Kidney (tissue), 14 donors: ENCODE results near the gene E2F1. TPM values are rescaled to one million over a fixed set of nuclear protein-coding genes. Genes with fewer than 3 reads are reported as not detected.
A peak's percentile ranks its signal among the peaks of the same experiment; 100 is the strongest.

ENCODE experiments used
- DNase-seq, 5 donors: peaks; one replicate each; pipeline ENCODE4 v3.0.0-alpha.2; 2013 to 2020
- FAIRE-seq: peaks from 2 replicates; lab custom pipeline; 2012; peaks lifted over from hg19 to GRCh38; lab: Jason Lieb, UNC
- H3K27ac ChIP-seq, 2 donors: one replicate each; pipeline ENCODE4 v1.7.0; 2013; ENCODE audit warnings: low read depth in 2 of 2, low read length in 2 of 2, inconsistent platforms in 1 of 2
- H3K27me3 ChIP-seq: one replicate; pipeline ENCODE4 v1.7.1; 2013; ENCODE audit warnings: low read length, inconsistent platforms; ENCODE audit not compliant: control insufficient read depth, insufficient read depth
- H3K36me3 ChIP-seq, 3 donors: one replicate each; pipeline versions ENCODE4 v1.7.0 to v1.7.1; 2013; ENCODE audit warnings: low read length in 3 of 3, control low read depth in 1 of 3, inconsistent platforms in 1 of 3; ENCODE audit not compliant: insufficient read depth in 3 of 3, control insufficient read depth in 2 of 3
- H3K4me1 ChIP-seq, 3 donors: one replicate each; pipeline versions ENCODE4 v1.7.0 to v1.7.1; 2013; ENCODE audit warnings: low read length in 3 of 3, inconsistent platforms in 1 of 3, low read depth in 1 of 3; ENCODE audit not compliant: control insufficient read depth in 2 of 3, insufficient read depth in 2 of 3
- H3K4me3 ChIP-seq, 3 donors: one replicate each; pipeline versions ENCODE4 v1.7.0 to v1.8.1; 2013; ENCODE audit warnings: low read length in 3 of 3, control low read depth in 1 of 3, inconsistent platforms in 1 of 3
- H3K9ac ChIP-seq, 3 donors: one replicate each; pipeline versions ENCODE4 v1.7.0 to v1.7.1; 2013; ENCODE audit warnings: low read length in 3 of 3, control low read depth in 1 of 3, inconsistent platforms in 1 of 3
- H3K9me3 ChIP-seq, 3 donors: one replicate each; pipeline versions ENCODE4 v1.7.0 to v1.7.1; 2013; ENCODE audit warnings: low read length in 3 of 3, control low read depth in 1 of 3, inconsistent platforms in 1 of 3; ENCODE audit not compliant: control insufficient read depth in 2 of 3, insufficient read depth in 1 of 3
- intact Hi-C: fragments of 100-400 bp; cut with DNase I; formaldehyde crosslinking; loops from one replicate; pipeline ENCODE4 v1.11.1; 2022
- polyA plus RNA-seq: library from polyadenylated mRNA; stranded (reverse); fragments of 350-450 nt; fragmentation: Illumina TruSeq; extraction: RNeasy Lipid Tissue Mini Kit (QIAGEN cat#74804); gene quantifications from one replicate; pipeline ENCODE4 v1.2.3, GENCODE V29; 2014; ENCODE audit warnings: low read depth, low replicate concordance; ENCODE audit not compliant: insufficient read depth
- total RNA-seq: library from RNA; stranded (reverse); fragmentation: NEBNext Ultra II Directional; extraction: Animal tissue kit (Norgen Biotek cat#: 25700); gene quantifications from one replicate; pipeline ENCODE4 v1.2.1, GENCODE V29; 2021
- TF ChIP-seq, protein P1 (sequence below): IDR thresholded peaks from 3 replicates; pipeline ENCODE4 v1.5.1; 2012; ENCODE audit warnings: mild to moderate bottlenecking, moderate library complexity, borderline replicate concordance; ENCODE audit not compliant: insufficient read depth; ENCODE audit errors: extremely low read depth
- donor health status: control.
- donor health status: control.
- donor health status: control.
- donor health status: control.
- donor health status: control.
- donor health status: DM: yes; HTN: yes; CAD: no.
- donor health status: Normal renal cell carcinoma (clear cell type).

E2F1 gene
- total and polyA plus RNA-seq, 2 donors from 2014 or later: 0.90 to 1.5 TPM

DNA sequence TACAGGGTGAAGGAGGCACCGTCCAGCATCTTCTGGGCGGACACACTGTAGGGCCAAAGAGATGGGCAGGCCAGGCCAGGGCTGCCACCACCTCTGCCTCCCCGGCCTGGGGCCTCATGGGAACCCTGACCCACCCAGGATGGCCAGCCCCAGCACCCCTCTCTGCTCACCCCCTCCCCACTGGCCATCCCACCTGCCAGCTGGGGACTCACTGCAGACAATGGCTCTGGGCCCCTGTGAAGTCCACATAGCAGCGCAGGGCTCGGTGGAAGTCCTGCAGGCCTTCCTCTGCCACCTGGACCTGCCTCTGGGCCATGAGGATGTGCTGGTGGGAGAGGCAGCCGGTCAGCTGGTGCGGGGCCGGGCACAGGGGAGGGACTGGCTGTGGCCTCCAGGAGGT is 27.7 kb downstream of the E2F1 start:
- DNase-seq: peak in 1 of 5 donors; percentile 36
- Histone ChIP-seq H3K9me3 (no peaks in the 10 kb centered on the region), H3K27ac (no peak overlapping the region), H3K36me3 (no peaks in the 10 kb centered on the region), H3K9ac (no peak overlapping the region), H3K27me3 (no peaks in the 10 kb centered on the region), H3K4me1 (peaks cover 0 to 10% (median 5%) of the 10 kb centered on the region in 3 donors), H3K4me3 (no peak overlapping the region)
- TF ChIP-seq, protein P1, sequence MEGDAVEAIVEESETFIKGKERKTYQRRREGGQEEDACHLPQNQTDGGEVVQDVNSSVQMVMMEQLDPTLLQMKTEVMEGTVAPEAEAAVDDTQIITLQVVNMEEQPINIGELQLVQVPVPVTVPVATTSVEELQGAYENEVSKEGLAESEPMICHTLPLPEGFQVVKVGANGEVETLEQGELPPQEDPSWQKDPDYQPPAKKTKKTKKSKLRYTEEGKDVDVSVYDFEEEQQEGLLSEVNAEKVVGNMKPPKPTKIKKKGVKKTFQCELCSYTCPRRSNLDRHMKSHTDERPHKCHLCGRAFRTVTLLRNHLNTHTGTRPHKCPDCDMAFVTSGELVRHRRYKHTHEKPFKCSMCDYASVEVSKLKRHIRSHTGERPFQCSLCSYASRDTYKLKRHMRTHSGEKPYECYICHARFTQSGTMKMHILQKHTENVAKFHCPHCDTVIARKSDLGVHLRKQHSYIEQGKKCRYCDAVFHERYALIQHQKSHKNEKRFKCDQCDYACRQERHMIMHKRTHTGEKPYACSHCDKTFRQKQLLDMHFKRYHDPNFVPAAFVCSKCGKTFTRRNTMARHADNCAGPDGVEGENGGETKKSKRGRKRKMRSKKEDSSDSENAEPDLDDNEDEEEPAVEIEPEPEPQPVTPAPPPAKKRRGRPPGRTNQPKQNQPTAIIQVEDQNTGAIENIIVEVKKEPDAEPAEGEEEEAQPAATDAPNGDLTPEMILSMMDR: no peak
- FAIRE-seq: no peak
- intact Hi-C loops: loop anchor here (10.0 kb wide), 1 partner anchor 204 kb away; no protein-coding TSS in a partner anchor

DNA sequence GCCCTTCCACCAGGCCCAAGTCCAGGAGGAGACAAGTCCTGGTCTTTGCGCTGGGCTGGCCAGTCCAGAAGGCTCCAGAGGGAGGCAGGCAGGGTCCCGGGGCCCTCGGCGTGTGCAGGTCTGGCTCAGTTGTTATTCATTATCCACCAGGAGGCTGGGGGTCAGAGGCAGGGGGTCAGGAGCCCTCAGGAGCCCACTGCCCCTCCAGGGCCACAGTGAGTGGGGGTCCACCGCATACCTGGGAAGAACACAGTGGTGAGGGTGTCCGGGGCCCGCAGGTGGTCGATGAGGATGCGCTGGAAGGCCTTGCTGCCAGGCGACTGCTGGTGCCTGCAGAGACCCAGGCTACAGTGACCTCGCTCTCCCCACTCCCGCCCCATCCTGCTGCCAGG is 28.5 kb downstream of the E2F1 start:
- no peak overlapping the region for H3K4me3 ChIP-seq
- no peaks in the 10 kb centered on the region for H3K36me3 ChIP-seq
- H3K9me3 ChIP-seq: no peaks in the 10 kb centered on the region
- H3K27me3 ChIP-seq: no peaks in the 10 kb centered on the region
- DNase-seq (peak in 1 of 5 donors; percentile 56), FAIRE-seq (no peak)
- no peak overlapping the region for H3K9ac ChIP-seq
- TF ChIP-seq, protein P1: no peak
- intact Hi-C loops: loop anchor here (10.0 kb wide), 1 partner anchor 203 kb away; no protein-coding TSS in a partner anchor
- H3K27ac ChIP-seq: no peak overlapping the region
- peaks cover 2 to 11% (median 10%) of the 10 kb centered on the region in 3 donors for H3K4me1 ChIP-seq

DNA sequence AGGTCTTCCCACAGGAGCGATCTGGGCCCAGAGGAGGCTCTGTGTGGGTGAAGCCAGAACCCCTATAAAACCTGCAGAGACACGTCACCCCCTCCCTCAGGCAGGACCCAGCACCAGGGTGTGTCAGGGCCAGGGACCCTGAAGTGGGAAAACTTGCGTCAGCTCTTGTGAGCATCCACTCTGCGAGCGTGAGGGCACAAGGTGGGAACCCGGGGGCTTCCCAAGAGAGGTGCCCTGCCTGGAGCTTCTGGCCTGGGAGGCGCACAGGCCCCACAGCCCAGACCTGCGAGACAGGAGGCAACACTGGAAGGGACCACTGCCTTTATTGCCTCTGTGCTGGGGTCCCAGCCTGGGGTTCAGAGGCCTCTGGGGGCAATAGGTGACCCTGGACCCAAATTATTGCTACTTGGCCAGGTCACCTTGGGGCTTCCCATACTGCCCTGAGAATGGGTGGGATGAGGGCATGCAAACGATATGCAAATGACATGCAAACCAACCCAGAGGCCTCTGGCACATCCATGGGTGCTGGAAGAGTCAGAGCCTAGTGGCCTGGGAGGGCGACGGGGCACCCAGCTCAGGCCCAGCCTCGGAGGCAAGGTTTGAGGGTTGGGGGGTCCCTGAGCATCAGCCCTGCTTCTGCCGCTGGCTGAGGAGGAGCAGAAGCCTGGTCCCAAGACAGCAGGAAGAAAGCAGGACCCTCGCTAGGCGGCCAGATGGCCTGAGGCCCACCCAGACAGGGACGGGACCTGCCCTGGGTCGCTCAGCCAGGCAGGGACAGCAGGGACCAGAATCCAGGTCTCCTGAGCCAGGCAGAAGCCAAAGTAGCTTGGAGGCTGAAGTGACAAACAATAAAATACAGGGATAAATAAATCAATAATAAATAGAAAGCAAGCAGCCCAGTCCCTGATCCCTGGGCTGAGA is 29.1 kb downstream of the E2F1 start:
- Histone ChIP-seq H3K36me3 (no peaks in the 10 kb centered on the region), H3K9ac (no peak overlapping the region), H3K4me3 (no peak overlapping the region), H3K27ac (no peak overlapping the region), H3K27me3 (no peaks in the 10 kb centered on the region), H3K9me3 (no peaks in the 10 kb centered on the region), H3K4me1 (peaks cover 2 to 11% (median 10%) of the 10 kb centered on the region in 3 donors)
- TF ChIP-seq, protein P1: no peak
- FAIRE-seq: no peak
- intact Hi-C loops: loop anchor here (10.0 kb wide), 1 partner anchor 202 kb away; no protein-coding TSS in a partner anchor
- peak in 1 of 5 donors; percentile 59 for DNase-seq
